Esophagus squamous epithelium (tissue), 5 donors: ENCODE data around the gene LHB. TPM values are rescaled to one million over a fixed set of nuclear protein-coding genes. Genes with fewer than 3 reads are reported as not detected.
A peak's percentile ranks its signal among the peaks of the same experiment; 100 is the strongest.

ENCODE experiments used
- DNase-seq: peaks from one replicate; lab custom pipeline; 2025; lab: John Stamatoyannopoulos, UW
- H3K27ac ChIP-seq, 4 donors: fragments of 200-600 bp; sonication (generic); one replicate each; pipeline ENCODE4 v1.5.1; 2016 to 2019; ENCODE audit warnings: mild to moderate bottlenecking in 1 of 4
- H3K27me3 ChIP-seq, 4 donors: fragments of 200-600 bp; sonication (generic); 1 replicate in 3 of 4; 2 replicates in 1 of 4; pipeline versions ENCODE4 v1.5.1 to v1.6.0; 2017 to 2021; ENCODE audit warnings: antibody characterized with exemption in 1 of 4
- H3K36me3 ChIP-seq, 3 donors: fragments of 200-600 bp; sonication (generic); one replicate each; pipeline ENCODE4 v1.5.1; 2016 to 2019
- H3K4me1 ChIP-seq, 3 donors: fragments of 200-600 bp; sonication (generic); one replicate each; pipeline ENCODE4 v1.5.1; 2017 to 2019
- H3K4me3 ChIP-seq, 4 donors: fragments of 200-600 bp; sonication (generic); 1 replicate in 3 of 4; 2 replicates in 1 of 4; pipeline ENCODE4 v1.5.1; 2016 to 2019; ENCODE audit warnings: mild to moderate bottlenecking in 2 of 4, moderate library complexity in 1 of 4
- H3K9me3 ChIP-seq, 3 donors: fragments of 200-600 bp; sonication (generic); one replicate each; pipeline ENCODE4 v1.5.1; 2016 to 2019
- CTCF ChIP-seq, 6 experiments: fragments of 450-650 bp in 4 of 6; fragments of 200-600 bp in 2 of 6; sonication (generic) in 2 of 6; IDR thresholded peaks; one replicate each; pipeline ENCODE4 v1.5.1; 2016 to 2019; ENCODE audit warnings: antibody characterized with exemption in 6 of 6, mild to moderate bottlenecking in 4 of 6, moderate library complexity in 4 of 6
- POLR2A ChIP-seq, 4 donors: fragments of 450-650 bp; IDR thresholded peaks; one replicate each; pipeline ENCODE4 v1.6.1; 2017; ENCODE audit warnings: antibody characterized with exemption in 4 of 4, mild to moderate bottlenecking in 4 of 4, moderate library complexity in 3 of 4
- WGBS, 2 donors: methylation state at CpG; one replicate each; pipeline ENCODE4 v1.1.5; 2018; 5-methylcytosine and 5-hydroxymethylcytosine counted together
- intact Hi-C: fragments of 100-400 bp; cut with DNase I; formaldehyde crosslinking; loops from one replicate; pipeline ENCODE4 v1.15.0; 2022
- total RNA-seq, 4 donors: library from RNA; depleted of rRNA; stranded (reverse); fragments of >200 nt; gene quantifications; one replicate each; pipeline ENCODE4 v1.1.0, GENCODE V29; 2016
- donor health status: DM: yes; HTN: yes; CAD: no.

Gene LHB
- total RNA-seq: not detected

GRCh38 chr19:49017041-49017665, at the start of gene LHB:
Gene LHB, minus strand, starts transcription at chr19:49017091. Its CDS starts 10 bp downstream, at chr19:49017081.
- peak within 1 kb of the TSS in 2 of 4 donors; percentile 5 to 23 for H3K27ac ChIP-seq
- DNase-seq: no peak
- intact Hi-C loops: no loop called here
- TF ChIP-seq POLR2A (IDR thresholded peaks at IDR 0.05): no peak
- no peak for TF ChIP-seq CTCF (IDR thresholded peaks at IDR 0.05)
- peak within 1 kb of the TSS; percentile 21 to 68 (median 48) for H3K4me3 ChIP-seq
- peaks cover 0 to 48% (median 5%) of the 10 kb centered on the region in 3 donors for H3K36me3 ChIP-seq
- 83% methylated on average over 6 of the region's 17 CpGs; no CpG with 5 or more reads in 1 of the 2 donors for WGBS, 2 donors
- H3K4me1 ChIP-seq: peaks cover 0 to 35% (median 20%) of the 10 kb centered on the region in 3 donors
- H3K27me3 ChIP-seq: peaks cover 0 to 38% (median 0%) of the 10 kb centered on the region in 4 donors
- no peaks in the 10 kb centered on the region for H3K9me3 ChIP-seq

GRCh38 chr19:49065905-49066512, 49.1 kb upstream of the LHB start:
- no peak for DNase-seq
- 52 to 64% methylated on average over 10 to 12 of the region's 13 CpGs for WGBS, 2 donors
- intact Hi-C loops: no loop called here
- Histone ChIP-seq H3K27me3 (peaks cover 0 to 100% (median 8%) of the 10 kb centered on the region in 4 donors), H3K4me1 (peaks cover 6 to 28% (median 10%) of the 10 kb centered on the region in 3 donors), H3K36me3 (no peaks in the 10 kb centered on the region), H3K27ac (no peak overlapping the region), H3K9me3 (no peaks in the 10 kb centered on the region), H3K4me3 (no peak overlapping the region)
- TF ChIP-seq CTCF (IDR thresholded peaks at IDR 0.05): no peak
- TF ChIP-seq POLR2A (IDR thresholded peaks at IDR 0.05): no peak

GRCh38 chr19:49064768-49065611, 48.1 kb upstream of the LHB start, which contains the start of gene NTF4:
Gene NTF4, minus strand, starts transcription at chr19:49064818. Its CDS starts 2,821 bp downstream, at chr19:49061997.
- Histone ChIP-seq H3K27ac (peak within 1 kb of the TSS; percentile 67 to 82 (median 76)), H3K27me3 (peaks cover 0 to 100% (median 8%) of the 10 kb centered on the region in 4 donors), H3K36me3 (no peaks in the 10 kb centered on the region), H3K4me3 (peak within 1 kb of the TSS; percentile 21 to 65 (median 44)), H3K9me3 (no peaks in the 10 kb centered on the region), H3K4me1 (peaks cover 6 to 28% (median 10%) of the 10 kb centered on the region in 3 donors)
- intact Hi-C loops: no loop called here
- TF ChIP-seq POLR2A (IDR thresholded peaks at IDR 0.05) (no peak), CTCF (IDR thresholded peaks at IDR 0.05) (no peak)
- no peak for DNase-seq
- 0 to 3% methylated on average over 9 to 10 of the region's 53 CpGs for WGBS, 2 donors

DNA sequence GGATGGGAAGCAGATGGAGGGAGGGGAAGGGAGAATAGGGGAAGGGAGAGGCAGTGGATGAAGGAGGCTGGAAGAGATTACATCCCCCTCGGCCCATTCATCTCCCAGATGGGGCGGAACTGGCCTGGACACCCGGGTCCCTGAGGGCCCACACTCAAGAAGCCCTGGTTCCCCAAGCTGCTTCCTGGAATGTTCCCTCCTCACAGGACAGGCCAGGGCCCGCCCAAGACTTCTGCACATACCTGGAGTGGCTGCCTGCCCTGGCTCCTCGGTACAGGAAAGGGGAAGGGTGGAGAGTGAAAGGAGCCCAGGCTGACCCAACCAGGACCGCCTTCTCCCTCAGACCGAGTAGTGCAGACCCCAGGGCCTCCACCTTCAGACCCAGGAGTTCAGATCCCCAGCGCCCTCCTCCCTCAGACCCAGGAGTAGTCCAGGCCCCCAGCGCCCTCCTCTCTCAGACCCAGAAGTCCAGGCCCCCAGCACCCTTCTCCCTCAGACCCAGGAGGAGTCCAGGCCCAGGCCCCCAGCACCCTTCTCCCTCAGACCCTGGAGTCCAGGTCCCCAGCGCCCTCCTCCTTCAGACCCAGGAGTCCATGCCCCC, 47.2 kb upstream of the LHB start:
- DNase-seq: no peak
- WGBS, 2 donors: 20 to 33% methylated on average over 4 to 9 of the region's 10 CpGs
- Histone ChIP-seq H3K27ac (peak overlapping the region; percentile 67 to 82 (median 76)), H3K27me3 (peaks cover 0 to 98% (median 7%) of the 10 kb centered on the region in 4 donors), H3K9me3 (no peaks in the 10 kb centered on the region), H3K4me1 (peaks cover 6 to 28% (median 10%) of the 10 kb centered on the region in 3 donors), H3K36me3 (no peaks in the 10 kb centered on the region), H3K4me3 (peak overlapping the region; percentile 21 to 65 (median 44))
- intact Hi-C loops: no loop called here
- no peak for TF ChIP-seq POLR2A (IDR thresholded peaks at IDR 0.05)
- TF ChIP-seq CTCF (IDR thresholded peaks at IDR 0.05): no peak
